WTC11 (cell line): ENCODE measurements around the gene NOXO1. TPM values are rescaled to one million over a fixed set of nuclear protein-coding genes. Genes with fewer than 3 reads are reported as not detected.

Experiments used
- ATAC-seq: fragments of 200-7000 bp; cut with Tn5 transposase; 2 replicates; pipeline ENCODE4 v1.10.0; 2021; ENCODE audit warnings: mild to moderate bottlenecking, moderate library complexity
- CTCF ChIA-PET: fragments of 300-600 bp; sonication (Branson Sonifier 250); formaldehyde crosslinking; loops from one replicate; lab custom pipeline; 2021; ENCODE audit warnings: antibody characterized with exemption; lab: Charles Lee
- POLR2A ChIA-PET: fragments of 350-600 bp; sonication (Branson Sonifier 250); formaldehyde crosslinking; loops from one replicate; lab custom pipeline; 2021; ENCODE audit warnings: antibody characterized with exemption; lab: Charles Lee
- DNase-seq: peaks from one replicate; pipeline ENCODE4 v3.0.0; 2021; ENCODE audit warnings: low spot score
- H3K27ac Mint-ChIP-seq: 2 replicates; pipeline ENCODE4 v1.8.0; 2021; ENCODE audit warnings: mixed read lengths
- H3K27me3 Mint-ChIP-seq: 2 replicates; pipeline ENCODE4 v1.8.0; 2021; ENCODE audit warnings: low read depth, mild to moderate bottlenecking, moderate library complexity, mixed read lengths
- H3K36me3 Mint-ChIP-seq: 2 replicates; pipeline ENCODE4 v1.8.0; 2021; ENCODE audit warnings: mixed read lengths
- H3K4me1 Mint-ChIP-seq: 2 replicates; pipeline ENCODE4 v1.8.0; 2022; ENCODE audit warnings: mixed read lengths
- H3K4me3 Mint-ChIP-seq: 2 replicates; pipeline ENCODE4 v1.8.0; 2021; ENCODE audit warnings: mild to moderate bottlenecking, moderate library complexity, mixed read lengths
- H3K9me3 Mint-ChIP-seq: 2 replicates; pipeline ENCODE4 v1.8.0; 2021; ENCODE audit warnings: mixed read lengths
- AR ChIP-seq: fragments of 250-450 bp; sonication (Bioruptor Pico); IDR thresholded peaks from 2 replicates; pipeline ENCODE4 v1.9.0; 2021; ENCODE audit warnings: mild to moderate bottlenecking
- ATF3 ChIP-seq: sonication (generic); formaldehyde crosslinking; conservative IDR thresholded peaks from 2 replicates; pipeline ENCODE4 v1.8.1; 2022; ENCODE audit warnings: mild to moderate bottlenecking, missing genetic modification reagents
- ATF6 ChIP-seq: sonication (generic); formaldehyde crosslinking; IDR thresholded peaks from 2 replicates; pipeline ENCODE4 v1.8.1; 2023; ENCODE audit warnings: mild to moderate bottlenecking, missing genetic modification reagents
- E2F5 ChIP-seq: sonication (generic); formaldehyde crosslinking; IDR thresholded peaks from 2 replicates; pipeline ENCODE4 v1.8.1; 2022; ENCODE audit warnings: mild to moderate bottlenecking, moderate library complexity, missing genetic modification reagents
- ESRRA ChIP-seq: sonication (generic); formaldehyde crosslinking; IDR thresholded peaks from 2 replicates; pipeline ENCODE4 v1.8.1; 2022; ENCODE audit warnings: mild to moderate bottlenecking, missing genetic modification reagents, borderline replicate concordance
- FOXP4 ChIP-seq: sonication (generic); formaldehyde crosslinking; IDR thresholded peaks from 2 replicates; pipeline ENCODE4 v1.8.0; 2022; ENCODE audit warnings: mild to moderate bottlenecking, missing genetic modification reagents
- HMGA2 ChIP-seq: fragments of 250-450 bp; sonication (Bioruptor Pico); IDR thresholded peaks from 2 replicates; pipeline ENCODE4 v1.4.0; 2021; ENCODE audit warnings: mild to moderate bottlenecking, moderate library complexity
- JUN ChIP-seq: sonication (generic); formaldehyde crosslinking; IDR thresholded peaks from 2 replicates; pipeline ENCODE4 v1.8.0; 2023; ENCODE audit warnings: mild to moderate bottlenecking, missing genetic modification reagents
- KAT7 ChIP-seq: sonication (generic); formaldehyde crosslinking; IDR thresholded peaks from 2 replicates; pipeline ENCODE4 v1.8.1; 2023; ENCODE audit warnings: missing genetic modification reagents, mild to moderate bottlenecking, borderline replicate concordance
- PRDM15 ChIP-seq: sonication (generic); formaldehyde crosslinking; IDR thresholded peaks from 2 replicates; pipeline ENCODE4 v1.8.0; 2022; ENCODE audit warnings: missing genetic modification reagents
- RELA ChIP-seq: sonication (generic); formaldehyde crosslinking; IDR thresholded peaks from 2 replicates; pipeline ENCODE4 v1.8.1; 2022; ENCODE audit warnings: missing genetic modification reagents, mild to moderate bottlenecking, borderline replicate concordance
- SMAD3 ChIP-seq: sonication (generic); formaldehyde crosslinking; IDR thresholded peaks from 2 replicates; pipeline ENCODE4 v1.8.0; 2022; ENCODE audit warnings: missing genetic modification reagents, mild to moderate bottlenecking, borderline replicate concordance
- ZNF138 ChIP-seq: sonication (generic); formaldehyde crosslinking; conservative IDR thresholded peaks from 2 replicates; pipeline ENCODE4 v1.8.1; 2022; ENCODE audit warnings: mild to moderate bottlenecking, moderate library complexity, missing genetic modification reagents
- ZNF219 ChIP-seq: sonication (generic); formaldehyde crosslinking; IDR thresholded peaks from 2 replicates; pipeline ENCODE4 v1.8.0; 2023; ENCODE audit warnings: missing genetic modification reagents, mild to moderate bottlenecking, borderline replicate concordance
- ZNF232 ChIP-seq: sonication (generic); formaldehyde crosslinking; IDR thresholded peaks from 2 replicates; pipeline ENCODE4 v1.8.0; 2022; ENCODE audit warnings: mild to moderate bottlenecking, missing genetic modification reagents
- ZNF263 ChIP-seq: sonication (generic); formaldehyde crosslinking; IDR thresholded peaks from 2 replicates; pipeline ENCODE4 v1.8.1; 2022; ENCODE audit warnings: low read depth, mild to moderate bottlenecking, moderate library complexity, missing genetic modification reagents
- ZNF281 ChIP-seq: sonication (generic); formaldehyde crosslinking; IDR thresholded peaks from 2 replicates; pipeline ENCODE4 v1.8.0; 2023; ENCODE audit warnings: mild to moderate bottlenecking, missing genetic modification reagents
- ZNF317 ChIP-seq: sonication (generic); formaldehyde crosslinking; IDR thresholded peaks from 2 replicates; pipeline ENCODE4 v1.8.1; 2023; ENCODE audit warnings: low read depth, mild to moderate bottlenecking, moderate library complexity, missing genetic modification reagents, borderline replicate concordance
- ZSCAN18 ChIP-seq: fragments of 250-450 bp; sonication (Bioruptor Pico); IDR thresholded peaks from 2 replicates; pipeline ENCODE4 v2.1.2; 2022; ENCODE audit warnings: mild to moderate bottlenecking, moderate library complexity
- total RNA-seq: library from RNA; stranded (reverse); gene quantifications from 3 replicates; pipeline ENCODE4 v1.2.3, GENCODE V29; 2021

Gene NOXO1
- total RNA-seq, 1 experiment from 2014 or later, result 5.7 TPM

GRCh38 chr16:1990351-1991134 is 9.3 kb upstream of the NOXO1 start (continued):
- TF ChIP-seq ZSCAN18 (CRISPR knock-in tag), result no peak
- TF ChIP-seq ATF3 (CRISPR knock-in tag), result no peak
- peak; percentile 27; the same call in 1 of the 2 replicates for TF ChIP-seq ZNF232 (CRISPR knock-in tag)

GRCh38 chr16:1990101-1990350 is 8.8 kb upstream of the NOXO1 start:
- Mint-ChIP-seq H3K27ac (no peak overlapping the region), H3K4me3 (no peak overlapping the region), H3K9me3 (no peaks in the 10 kb centered on the region), H3K4me1 (peaks cover 20% of the 10 kb centered on the region), H3K27me3 (peaks cover 24% of the 10 kb centered on the region), H3K36me3 (peaks cover 5% of the 10 kb centered on the region; the same call in 1 of the 2 replicates)
- ChIA-PET POLR2A (no interaction called here), CTCF (interaction anchor here (0.8 to 6.4 kb wide), 5 partner anchors 10 to 150 kb away, joined by 3 to 59 read pairs (median 5); no protein-coding TSS in a partner anchor)
- ATAC-seq (peak; percentile 4; the same call in 1 of the 2 replicates), DNase-seq (no peak)
- TF ChIP-seq ZNF138 (CRISPR knock-in tag) (no peak), HMGA2 (CRISPR knock-in tag) (no peak), KAT7 (CRISPR knock-in tag) (no peak), FOXP4 (no peak), AR (no peak), ATF6 (CRISPR knock-in tag) (no peak), E2F5 (CRISPR knock-in tag) (no peak), ZNF317 (CRISPR knock-in tag) (no peak), PRDM15 (CRISPR knock-in tag) (no peak), ZNF281 (CRISPR knock-in tag) (no peak), ESRRA (no peak), SMAD3 (CRISPR knock-in tag) (no peak), RELA (no peak), ZNF263 (CRISPR knock-in tag) (no peak), JUN (CRISPR knock-in tag) (no peak), ZNF219 (no peak)
